ENCODE data around the gene MGAT1. TPM values are rescaled to one million over a fixed set of nuclear protein-coding genes. Genes with fewer than 3 reads are reported as not detected.

MGAT1 gene
- total RNA-seq, 1 donor, result 113 TPM

- no peaks in the 10 kb centered on the region for H3K79me2 ChIP-seq (ENCODE audit: insufficient read depth, low read length)
- H3K9me3 ChIP-seq (ENCODE audit: low read depth, low read length), result no peaks in the 10 kb centered on the region
- no peak overlapping the region for H3K27ac ChIP-seq (ENCODE audit: low read depth, low read length)
- H3K4me3 ChIP-seq (ENCODE audit: insufficient read depth, low read length), result no peak overlapping the region
- DNase-seq (ENCODE audit: insufficient read length, low spot score, missing footprints), result no peak
- H2AFZ ChIP-seq (ENCODE audit: low read length), result peak overlapping the region; percentile 65
- H3K4me2 ChIP-seq (ENCODE audit: insufficient read depth, low read length), result peak overlapping the region; percentile 36
- H4K20me1 ChIP-seq (ENCODE audit: insufficient read depth, low read length), result no peaks in the 10 kb centered on the region
- no peaks in the 10 kb centered on the region for H3K27me3 ChIP-seq (ENCODE audit: insufficient read depth, low read length)
- no peak for TF ChIP-seq CTCF (IDR thresholded peaks at IDR 0.05; ENCODE audit: extremely low read depth, low read depth, low read length)
- H3K4me1 ChIP-seq (ENCODE audit: insufficient read depth, low read length), result peaks cover 24% of the 10 kb centered on the region
- H3K36me3 ChIP-seq (ENCODE audit: insufficient read depth, low read length), result no peaks in the 10 kb centered on the region
Measured at GRCh38 chr5:180817893-180818674, 15.5 kb upstream of the MGAT1 start.

- Histone ChIP-seq H3K27ac (ENCODE audit: low read depth, low read length) (no peak overlapping the region), H3K4me1 (ENCODE audit: insufficient read depth, low read length) (peaks cover 24% of the 10 kb centered on the region), H4K20me1 (ENCODE audit: insufficient read depth, low read length) (no peaks in the 10 kb centered on the region), H3K36me3 (ENCODE audit: insufficient read depth, low read length) (no peaks in the 10 kb centered on the region), H3K79me2 (ENCODE audit: insufficient read depth, low read length) (no peaks in the 10 kb centered on the region), H3K27me3 (ENCODE audit: insufficient read depth, low read length) (no peaks in the 10 kb centered on the region), H3K9me3 (ENCODE audit: low read depth, low read length) (no peaks in the 10 kb centered on the region), H3K4me3 (ENCODE audit: insufficient read depth, low read length) (no peak overlapping the region), H2AFZ (ENCODE audit: low read length) (peak overlapping the region; percentile 82), H3K4me2 (ENCODE audit: insufficient read depth, low read length) (peak overlapping the region; percentile 47)
- DNase-seq (ENCODE audit: insufficient read length, low spot score, missing footprints), result no peak
- no peak for TF ChIP-seq CTCF (IDR thresholded peaks at IDR 0.05; ENCODE audit: extremely low read depth, low read depth, low read length)
Measured at GRCh38 chr5:180816608-180817534, 14.3 kb upstream of the MGAT1 start.

GRCh38 chr5:180815293-180815917, 12.8 kb upstream of the MGAT1 start:
- Histone ChIP-seq H2AFZ (ENCODE audit: low read length) (peak overlapping the region; percentile 95), H3K9me3 (ENCODE audit: low read depth, low read length) (no peaks in the 10 kb centered on the region), H3K27ac (ENCODE audit: low read depth, low read length) (no peak overlapping the region), H3K36me3 (ENCODE audit: insufficient read depth, low read length) (no peaks in the 10 kb centered on the region), H3K79me2 (ENCODE audit: insufficient read depth, low read length) (peaks cover 5% of the 10 kb centered on the region), H3K4me2 (ENCODE audit: insufficient read depth, low read length) (peak overlapping the region; percentile 65), H4K20me1 (ENCODE audit: insufficient read depth, low read length) (no peaks in the 10 kb centered on the region), H3K27me3 (ENCODE audit: insufficient read depth, low read length) (no peaks in the 10 kb centered on the region), H3K4me1 (ENCODE audit: insufficient read depth, low read length) (peaks cover 29% of the 10 kb centered on the region), H3K4me3 (ENCODE audit: insufficient read depth, low read length) (no peak overlapping the region)
- TF ChIP-seq CTCF (IDR thresholded peaks at IDR 0.05; ENCODE audit: extremely low read depth, low read depth, low read length), result no peak
- no peak for DNase-seq (ENCODE audit: insufficient read length, low spot score, missing footprints)
